HG03460 (cell line): ENCODE measurements around the gene XYLT2.
"Not testable (repeated sequence)": the region's sequence is repeated elsewhere in the genome, so short reads cannot be mapped to it uniquely, and the experiment has no call there.

Experiments used
- ATAC-seq: cut with Tn5 transposase; IDR thresholded peaks from one replicate; pipeline ENCODE4 v1.9.1; 2021; ENCODE audit not compliant: unreplicated experiment

Gene XYLT2

GRCh38 chr17:50319306-50320004 lies 26.5 kb upstream of the XYLT2 start:
- ATAC-seq, result no peak

- ATAC-seq, result no peak
Measured at GRCh38 chr17:50322271-50322670, 23.7 kb upstream of the XYLT2 start.

DNA sequence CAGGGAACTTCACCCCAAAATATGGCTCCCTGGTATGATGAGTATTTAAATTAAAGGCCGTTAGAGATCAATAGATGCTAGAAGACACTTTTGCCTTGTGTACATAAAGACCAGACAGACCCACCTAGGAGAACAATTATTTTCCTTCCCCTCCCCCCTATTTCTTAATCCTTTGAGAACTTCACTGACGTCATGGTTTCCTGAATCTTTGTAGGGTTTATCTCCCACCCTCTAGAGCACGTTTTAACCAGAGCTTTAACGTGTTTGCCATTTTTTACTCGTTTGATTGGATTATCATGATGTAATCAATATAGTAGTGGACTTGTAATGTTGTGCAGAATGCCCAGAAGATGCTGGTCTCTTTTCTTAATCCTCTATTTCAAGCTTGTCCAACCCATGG lies 22.9 kb upstream of the XYLT2 start:
- ATAC-seq, result no peak

DNA sequence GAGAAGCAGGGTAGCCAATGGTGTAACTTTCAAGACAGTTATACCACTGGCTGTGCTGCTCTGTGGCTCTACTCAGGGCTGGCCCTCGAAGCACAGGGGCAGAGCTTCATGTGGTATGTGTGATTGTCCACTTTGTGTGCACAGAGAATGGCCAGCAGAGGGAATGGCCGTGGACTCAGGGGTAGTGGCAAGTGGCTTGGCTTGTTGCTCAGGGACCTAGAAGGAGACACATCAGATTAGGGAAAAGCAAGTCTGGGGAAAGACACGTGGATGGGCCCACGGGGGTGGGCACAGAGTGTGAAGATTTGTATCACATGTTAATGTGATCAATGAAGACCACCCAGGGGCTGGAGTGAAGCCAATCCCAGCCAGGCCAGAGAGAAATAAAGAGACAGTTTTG lies 20.0 kb upstream of the XYLT2 start:
- ATAC-seq, result no peak

GRCh38 chr17:50326831-50327364 lies 19.0 kb upstream of the XYLT2 start:
- no peak for ATAC-seq

DNA sequence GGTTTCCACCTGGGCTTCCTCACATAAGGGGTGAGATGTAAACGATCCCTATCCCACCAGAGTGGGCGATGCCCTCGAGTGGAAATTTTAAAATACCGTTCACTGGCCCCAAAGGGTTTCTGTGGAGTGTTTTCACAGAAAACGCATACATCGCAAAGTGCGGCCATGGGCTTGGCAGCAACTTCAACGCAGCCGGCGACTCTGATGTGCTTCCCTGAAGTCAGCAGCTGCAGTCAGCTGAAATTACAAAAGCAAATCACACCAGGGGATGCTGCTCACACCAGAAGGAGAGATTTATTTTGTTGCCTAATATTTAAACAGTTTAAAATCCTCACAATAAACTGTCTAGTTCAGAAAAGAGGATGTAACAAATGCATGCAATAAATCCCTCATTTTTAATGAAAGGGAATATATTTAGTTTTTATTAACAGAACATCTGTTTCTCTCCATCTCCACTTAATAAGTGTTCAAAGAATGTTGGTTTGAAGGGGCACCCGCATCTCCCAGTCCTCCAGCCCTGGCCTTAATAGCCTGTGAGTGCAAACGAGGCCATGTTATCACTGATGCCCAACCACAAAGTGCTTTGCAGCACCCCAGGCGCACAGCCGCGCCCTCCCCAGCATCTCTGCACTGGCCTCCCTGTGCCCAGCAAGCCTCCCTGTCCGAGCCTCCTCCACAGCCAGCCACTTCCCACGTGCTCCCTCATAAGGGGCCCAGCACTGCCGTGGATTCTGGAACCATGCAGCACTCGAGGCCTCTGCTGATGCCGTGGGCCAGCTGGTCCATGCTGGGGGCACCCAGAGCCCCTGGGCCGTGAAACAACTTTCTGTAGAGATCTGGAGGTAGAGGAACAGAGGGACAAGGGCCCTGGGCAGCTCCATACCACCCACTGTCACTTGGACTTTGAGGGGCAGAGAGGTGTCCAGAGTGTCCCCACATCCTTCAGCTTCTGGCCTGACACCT lies 17.3 kb upstream of the XYLT2 start:
- no peak for ATAC-seq

DNA sequence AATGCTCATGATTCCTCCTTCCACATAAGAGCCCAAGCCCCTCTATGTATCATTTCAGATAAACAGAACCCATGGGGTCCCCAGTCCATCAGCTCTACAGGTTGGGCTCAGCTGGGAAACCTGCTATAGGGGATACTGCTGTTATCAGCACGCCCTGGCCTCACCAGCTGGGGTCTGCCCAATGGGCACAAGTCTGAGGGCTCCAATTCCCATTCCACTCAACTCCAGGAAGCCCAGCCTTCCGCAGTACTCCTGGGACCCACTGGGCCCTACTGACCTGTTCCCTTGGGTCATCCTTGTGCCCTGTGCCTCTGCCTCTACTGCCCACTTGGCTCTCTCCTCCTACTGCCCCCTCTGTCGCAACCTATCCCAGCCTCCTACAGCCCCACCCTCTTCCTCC lies 16.2 kb upstream of the XYLT2 start:
- ATAC-seq, result no peak

DNA sequence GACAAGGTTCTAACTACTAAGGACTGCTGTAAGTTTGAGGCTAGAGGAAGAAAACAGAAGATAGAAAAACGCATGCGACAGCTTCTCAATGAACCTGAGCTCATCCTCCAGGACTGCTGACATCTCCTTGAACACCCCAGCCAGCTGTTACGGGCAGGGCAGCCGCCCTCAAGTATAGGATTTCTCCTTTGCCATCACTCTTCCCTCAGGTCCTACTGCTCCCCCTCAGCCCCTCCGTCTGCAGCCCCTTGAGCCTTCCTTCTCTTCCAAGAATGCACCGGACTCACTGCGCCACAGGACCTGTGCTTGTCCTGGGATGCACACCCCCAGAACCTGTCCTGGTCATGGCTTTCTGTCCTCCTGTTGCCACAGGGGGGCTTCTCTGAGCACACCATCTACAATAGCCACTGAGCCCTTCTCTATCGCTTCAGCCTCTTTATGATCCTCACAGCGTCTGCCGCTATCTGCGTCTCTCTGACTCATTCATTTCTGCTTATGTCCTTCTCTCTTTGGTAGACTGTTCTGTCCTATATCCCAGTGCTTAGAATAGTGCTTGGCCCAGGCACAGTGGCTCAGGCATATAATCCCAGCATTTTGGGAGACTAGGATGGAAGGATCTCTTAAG lies 15.7 kb upstream of the XYLT2 start:
- no peak for ATAC-seq

DNA sequence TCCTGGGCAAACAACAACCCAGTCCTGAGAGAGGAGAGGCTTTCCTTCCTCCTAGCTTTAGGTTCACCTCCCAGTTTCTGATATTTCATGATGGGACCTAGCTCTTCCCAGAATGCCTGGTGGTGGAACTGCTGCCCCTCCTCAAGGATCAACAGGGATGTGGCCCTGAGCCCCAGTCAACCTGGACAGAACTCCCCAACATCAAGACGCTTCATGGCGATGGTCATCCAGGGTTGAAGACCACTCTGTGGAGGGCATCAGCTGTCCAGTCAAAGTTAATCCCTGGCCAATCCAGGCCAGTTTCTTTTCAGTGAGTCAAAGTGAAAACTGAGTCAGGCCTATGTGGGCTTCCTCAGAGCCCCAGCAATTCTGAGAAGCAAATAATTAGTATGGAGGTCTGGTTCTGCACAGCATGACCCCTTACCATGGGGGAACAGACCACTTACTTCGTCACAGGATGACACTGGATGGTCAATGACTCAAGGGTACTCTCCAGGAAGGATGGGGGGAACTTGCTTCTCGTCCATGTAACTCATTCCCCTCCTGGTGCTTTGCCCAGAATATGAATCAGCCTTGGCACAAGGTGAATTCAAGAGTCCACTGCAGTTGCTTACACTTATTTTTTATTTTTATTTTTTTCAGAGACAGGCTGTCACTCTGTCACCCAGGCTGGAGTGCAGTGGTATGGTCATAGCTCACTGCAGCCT lies 14.7 kb upstream of the XYLT2 start:
- ATAC-seq, result no peak

- ATAC-seq, result no peak
Measured at GRCh38 chr17:50332196-50332595, 13.7 kb upstream of the XYLT2 start.

- ATAC-seq, result not testable (repeated sequence)
Measured at GRCh38 chr17:50333291-50334057, 12.5 kb upstream of the XYLT2 start.

DNA sequence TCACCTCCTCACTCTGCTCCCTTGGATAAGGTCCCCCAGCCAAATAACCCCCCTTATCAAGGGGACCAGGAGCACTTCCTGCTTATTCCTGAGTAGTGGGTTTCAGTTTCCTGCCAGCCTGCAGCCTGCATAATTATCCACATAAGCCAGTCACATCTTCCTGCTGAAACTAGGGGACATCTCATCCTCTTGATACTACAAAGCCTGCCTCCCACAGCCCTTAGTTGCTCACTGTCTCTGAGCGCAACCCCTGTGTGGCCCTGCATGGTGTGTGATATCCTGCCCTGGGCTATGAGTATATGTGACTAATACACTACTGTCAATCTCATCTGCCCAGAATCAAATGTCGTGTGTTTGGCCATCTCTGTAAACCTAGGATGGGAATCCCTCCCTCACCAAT lies 8.0 kb upstream of the XYLT2 start:
- ATAC-seq, result no peak

DNA sequence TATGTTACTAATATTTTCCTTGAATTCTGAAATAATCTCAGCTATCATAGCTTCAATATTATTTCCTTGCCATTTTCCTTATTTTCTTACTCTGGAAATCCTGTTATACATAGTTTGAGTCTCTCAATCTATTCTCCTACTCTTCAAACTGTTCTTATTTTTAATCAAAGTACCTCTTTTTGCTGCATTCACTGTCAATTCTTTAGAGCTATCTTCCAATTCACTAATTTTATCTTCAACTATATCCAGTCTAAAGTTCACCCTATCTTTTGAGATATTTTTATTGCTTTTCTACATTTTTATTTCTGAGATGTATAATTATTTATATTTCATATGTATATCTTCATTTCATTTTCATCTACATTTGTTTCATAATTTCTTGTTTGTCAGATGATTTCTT lies 7.3 kb upstream of the XYLT2 start:
- ATAC-seq, result no peak

GRCh38 chr17:50339381-50339780 lies 6.5 kb upstream of the XYLT2 start:
- no peak for ATAC-seq

GRCh38 chr17:50344731-50345365 lies 1.1 kb upstream of the XYLT2 start:
- ATAC-seq, result no peak

DNA sequence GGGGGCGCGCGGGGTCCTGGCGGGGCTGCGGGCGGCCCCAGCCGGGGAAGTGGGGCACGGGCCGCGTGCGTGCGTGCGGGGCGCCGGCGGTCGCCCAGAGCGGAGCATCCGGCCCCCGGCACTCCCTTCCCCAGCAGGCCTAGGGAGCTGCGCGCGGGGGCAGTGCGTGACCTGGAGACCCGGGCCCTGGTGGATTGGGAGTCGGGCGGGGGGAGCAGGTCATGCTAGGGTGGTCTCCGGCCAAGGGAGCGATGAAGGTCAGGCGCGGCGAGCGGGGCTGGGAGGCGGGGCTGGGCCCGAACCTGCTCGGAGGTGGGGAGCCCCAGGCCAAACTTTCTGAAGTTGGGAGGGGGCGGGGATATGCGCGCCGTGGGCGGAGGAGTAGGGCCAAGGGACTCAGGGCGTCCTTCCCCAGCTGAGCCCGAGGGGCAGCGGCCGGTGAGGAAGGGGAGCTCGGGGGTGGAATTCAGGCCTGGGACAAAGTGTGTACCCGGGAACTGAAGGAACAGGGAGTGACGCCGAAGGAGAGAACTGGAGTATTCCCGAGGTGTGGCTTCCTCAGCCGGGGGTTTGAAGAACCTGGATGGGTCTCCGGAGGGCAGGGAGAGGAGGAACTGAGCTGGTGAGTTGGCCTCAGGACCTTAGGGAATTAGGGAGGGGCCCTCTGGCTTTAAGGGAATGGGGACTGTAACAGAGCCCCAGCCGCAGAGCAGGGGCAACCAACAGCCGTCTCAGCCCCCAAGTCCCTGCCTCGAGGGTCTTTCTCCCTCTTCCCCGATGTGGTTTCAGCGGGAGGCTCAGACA lies 589 bp downstream of the XYLT2 start:
- peak; percentile 51 for ATAC-seq

DNA sequence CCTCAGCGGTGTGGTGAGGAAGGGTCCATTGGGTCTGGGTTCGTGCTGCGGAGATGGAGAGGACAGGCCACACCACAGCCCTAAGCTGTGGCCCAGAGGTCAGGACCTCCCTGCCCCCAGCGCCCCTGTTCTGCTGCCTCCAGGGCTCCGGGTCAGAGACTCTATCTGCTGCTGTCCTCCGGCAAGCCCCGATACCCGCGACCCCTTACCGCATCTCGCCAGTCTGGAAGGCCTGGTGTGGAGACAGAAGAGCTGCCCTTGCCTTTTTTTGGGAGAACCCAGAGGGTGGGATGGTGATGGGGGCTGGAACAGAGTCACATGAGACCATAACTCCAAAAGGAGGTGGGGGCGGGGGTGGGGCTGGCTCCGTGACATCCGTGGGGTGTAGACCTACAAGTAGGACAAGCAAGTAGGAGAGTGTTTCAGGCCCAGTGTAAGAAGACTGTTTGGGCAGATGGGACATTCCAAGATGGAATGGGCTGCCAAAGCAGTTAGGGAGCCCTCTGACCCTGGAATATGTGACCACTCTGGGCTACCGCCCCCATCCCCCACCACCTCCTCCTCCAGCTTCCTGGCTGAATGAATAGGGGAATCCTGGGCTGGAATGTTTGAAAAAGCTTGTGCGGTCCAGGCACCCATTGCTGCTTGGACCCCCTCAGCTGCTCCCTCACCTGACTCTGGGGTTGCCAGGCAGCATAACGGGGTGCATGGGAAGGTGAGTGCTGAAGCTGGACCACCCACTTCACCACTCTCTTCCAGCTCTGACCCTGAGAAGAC lies 1.4 kb downstream of the XYLT2 start:
- no peak for ATAC-seq

GRCh38 chr17:50347894-50348291 lies 2.0 kb downstream of the XYLT2 start:
- ATAC-seq, result no peak
